ENCODE measurements around the gene CYP24A1. TPM values are rescaled to one million over a fixed set of nuclear protein-coding genes. Genes with fewer than 3 reads are reported as not detected.
A peak's percentile ranks its signal among the peaks of the same experiment; 100 is the strongest.

CYP24A1 gene
- total and polyA plus RNA-seq, 2 of the 13 experiments (the other 11 are each of a cell fraction or from before 2014, with no cell fraction given): 9.4 to 32.7 TPM

- H3K4me2 ChIP-seq (ENCODE audit: low read depth, low read length): no peak overlapping the region
- H2AFZ ChIP-seq (ENCODE audit: low read length): no peak overlapping the region
- no peak overlapping the region for H3K4me3 ChIP-seq (replicated peaks in 1 of 3; ENCODE audit: insufficient read depth in 1 of 3, low read depth in 2 of 3, low read length in 3 of 3)
- no peaks in the 10 kb centered on the region for H3K36me3 ChIP-seq (replicated peaks in 1 of 2; ENCODE audit: control insufficient read depth in 1 of 2, insufficient read depth in 2 of 2, low read length in 2 of 2)
- H3K9ac ChIP-seq (ENCODE audit: insufficient read depth, low read depth, low read length): no peak overlapping the region
- WGBS (ENCODE audit: low lambda C conversion rate): 98% methylated on average over 6 of the region's 6 CpGs
- H3K9me3 ChIP-seq (ENCODE audit: low read length): peaks cover 14% of the 10 kb centered on the region; the same call in 1 of the 2 replicates
- ChIA-PET POLR2A (interaction anchor here (1.4 to 4.2 kb wide), 3 partner anchors 17 to 55 kb away, joined by 7 to 20 read pairs (median 14); no protein-coding TSS in a partner anchor), CTCF (ENCODE audit: low intra/inter-chr PET ratio, low total read pairs) (no interaction called here)
- H3K27me3 ChIP-seq (ENCODE audit: control insufficient read depth in 1 of 2, insufficient read depth in 2 of 2, low read length in 2 of 2): no peaks in the 10 kb centered on the region
- peaks cover 45% of the 10 kb centered on the region for H3K4me1 ChIP-seq (ENCODE audit: insufficient read depth, low read length)
- no peaks in the 10 kb centered on the region for H4K20me1 ChIP-seq (ENCODE audit: insufficient read depth, low read length)
- intact Hi-C loops (cut with micrococcal nuclease; ENCODE audit: unreplicated experiment) (loop anchor here (2.0 kb wide), 1 partner anchor 55 kb away; no protein-coding TSS in a partner anchor), in situ Hi-C loops (cut with HindIII; ENCODE audit: extremely low pct_ligation_motif_present, low pct_unique_long_range_greater_than_20kb) (no loop called here)
- FAIRE-seq: no peak
- no TSS peak for BruUV-seq (replicated peaks)
- TF ChIP-seq MAFK (conservative IDR thresholded peaks at IDR 0.05 in 1 of 2, IDR thresholded peaks at IDR 0.05 in 1 of 2; ENCODE audit: low read length in 2 of 2): peak; percentile 28 to 37; a peak in 1 of 4 replicates
- no peak for TF ChIP-seq MTF1 (CRISPR knock-in tag; IDR thresholded peaks at IDR 0.05)
- TF ChIP-seq ZNF609 (CRISPR knock-in tag; IDR thresholded peaks at IDR 0.05; ENCODE audit: borderline replicate concordance): no peak
- 0 out of 2 replicates have a peak, but pooled peaks have one; percentile 15 for TF ChIP-seq MAFF (IDR thresholded peaks at IDR 0.05; ENCODE audit: low read depth, low read length)
- no peak for DNase-seq (ENCODE audit: low spot score)
- ATAC-seq: no peak
- peak overlapping the region; percentile 55 for H3K27ac ChIP-seq (ENCODE audit: extremely low read length, insufficient read depth, low read length)
- no peaks in the 10 kb centered on the region for H3K79me2 ChIP-seq (ENCODE audit: insufficient read depth, low read length)
Observed at GRCh38 chr20:54140067-54140466, 33.7 kb downstream of the CYP24A1 start.
